HG02610 (cell line): ENCODE measurements around the gene RBAK.
A peak's percentile ranks its signal among the peaks of the same experiment; 100 is the strongest.
"Not testable (repeated sequence)": the region's sequence is repeated elsewhere in the genome, so short reads cannot be mapped to it uniquely, and the experiment has no call there.

Experiments
- ATAC-seq: cut with Tn5 transposase; IDR thresholded peaks from one replicate; pipeline ENCODE4 v1.9.1; 2021; ENCODE audit warnings: mild to moderate bottlenecking, moderate library complexity; ENCODE audit not compliant: unreplicated experiment

Gene RBAK

GRCh38 chr7:5045558-5046396, at the start of gene RBAK:
RBAK (plus strand) TSS chr7:5045860; CDS start chr7:5048077, 2,217 bp downstream.
- peak; percentile 99 for ATAC-seq

- no peak for ATAC-seq
These were observed 48.9 kb upstream of the RBAK start for GRCh38 chr7:4996696-4997222.

DNA sequence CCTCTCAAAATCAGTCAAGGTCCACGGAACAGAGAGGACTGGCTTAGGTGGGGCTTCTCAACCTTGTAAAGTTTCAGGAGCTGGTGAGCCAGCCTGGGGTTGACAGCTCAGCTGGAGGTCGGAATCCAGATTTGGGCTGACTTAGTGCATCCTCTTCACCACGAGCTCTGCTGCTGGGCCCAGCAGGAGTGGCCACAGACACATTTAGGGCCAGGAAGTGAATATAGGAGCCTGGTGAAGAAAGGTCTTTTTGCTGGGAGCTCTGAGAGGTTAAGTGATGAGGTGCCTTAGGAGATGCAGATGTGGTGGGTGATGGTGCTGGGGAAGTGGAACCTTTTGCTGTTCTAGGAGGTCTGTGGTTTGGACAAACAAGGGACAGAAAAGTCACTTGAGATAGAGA, 47.4 kb upstream of the RBAK start:
- no peak for ATAC-seq

DNA sequence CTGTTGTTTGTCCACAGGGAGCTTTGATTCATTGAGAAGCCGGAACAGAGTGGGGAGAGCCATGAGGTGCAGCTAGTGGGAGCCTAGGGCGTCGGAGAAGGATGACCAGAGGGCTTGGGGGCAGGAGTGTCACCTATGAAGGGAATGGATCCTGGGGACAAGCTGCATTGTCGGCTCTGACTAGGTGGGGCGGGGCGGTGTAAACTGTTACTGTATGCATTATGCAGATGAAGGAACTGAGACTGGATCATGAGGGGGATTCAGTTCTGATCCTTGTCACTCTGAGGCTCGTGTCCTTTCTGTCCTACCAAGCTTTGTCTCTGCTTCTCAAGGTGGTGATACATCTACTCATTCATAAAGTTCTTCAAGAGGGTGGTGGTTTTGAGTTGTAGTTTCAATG, 46.8 kb upstream of the RBAK start:
- ATAC-seq = no peak

DNA sequence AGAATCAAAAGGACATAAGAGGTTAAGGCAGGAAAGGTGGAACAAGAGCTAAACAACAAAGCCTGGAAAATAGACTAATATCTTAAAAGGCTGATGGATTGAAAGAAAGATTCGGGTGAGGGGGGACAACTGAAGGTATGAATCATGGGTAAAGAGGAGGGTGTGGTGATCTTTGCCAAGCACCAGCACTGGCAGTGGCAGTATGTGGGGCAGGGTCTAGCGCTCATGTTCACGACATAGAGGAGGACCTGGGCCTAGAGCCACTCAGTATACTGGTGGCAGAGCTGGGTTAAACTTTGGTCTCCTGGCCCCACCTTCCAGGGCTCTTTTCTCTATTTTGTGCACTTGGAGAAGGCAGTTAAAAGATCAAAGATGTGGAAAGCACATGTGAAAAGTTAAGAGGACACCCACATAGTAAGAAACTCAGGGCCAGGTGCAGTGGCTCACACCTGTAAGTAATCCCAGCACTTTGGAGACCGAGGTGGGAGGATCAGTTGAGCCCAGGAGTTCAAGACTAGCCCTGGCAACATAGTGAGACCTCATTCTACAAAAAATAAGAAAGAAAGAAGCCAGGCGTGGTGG, 46.2 kb upstream of the RBAK start:
- ATAC-seq = no peak

DNA sequence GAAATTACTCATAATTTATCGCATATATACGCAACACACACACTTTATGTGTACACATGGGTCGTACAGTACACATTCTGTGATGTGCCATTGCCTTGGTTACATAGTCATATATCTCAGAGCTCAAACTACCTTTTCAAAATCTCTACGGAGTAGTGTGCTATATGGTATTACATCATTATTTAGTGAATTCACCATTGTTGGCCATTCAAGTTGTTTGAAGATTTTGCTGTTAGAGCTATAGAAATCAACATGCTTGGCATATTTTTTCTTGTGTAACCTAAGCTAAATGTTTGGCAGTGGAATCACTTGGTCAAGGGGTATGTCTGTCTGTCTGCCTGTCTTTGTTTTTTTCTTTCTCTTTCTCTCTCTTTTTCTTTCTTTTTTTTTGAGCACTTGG, 44.7 kb upstream of the RBAK start:
- ATAC-seq = no peak

DNA sequence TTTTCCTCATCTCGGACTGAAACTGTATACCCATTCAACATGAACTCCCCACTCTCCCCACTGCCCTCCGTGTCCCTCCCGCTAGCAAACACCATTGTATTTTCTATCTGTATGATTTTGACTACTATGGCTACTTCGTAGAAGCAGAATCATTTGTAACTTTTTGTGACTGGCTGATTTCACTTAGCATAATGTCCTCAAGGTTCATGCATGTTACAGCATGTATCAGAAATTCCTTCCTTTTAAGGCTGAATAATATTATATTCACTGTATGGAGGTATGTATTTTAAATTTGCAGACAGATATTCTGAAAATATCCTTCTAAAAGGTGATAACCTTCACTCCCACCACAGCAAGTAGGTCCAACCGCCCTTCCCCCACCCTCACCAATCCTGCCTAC, 43.7 kb upstream of the RBAK start:
- no peak for ATAC-seq

DNA sequence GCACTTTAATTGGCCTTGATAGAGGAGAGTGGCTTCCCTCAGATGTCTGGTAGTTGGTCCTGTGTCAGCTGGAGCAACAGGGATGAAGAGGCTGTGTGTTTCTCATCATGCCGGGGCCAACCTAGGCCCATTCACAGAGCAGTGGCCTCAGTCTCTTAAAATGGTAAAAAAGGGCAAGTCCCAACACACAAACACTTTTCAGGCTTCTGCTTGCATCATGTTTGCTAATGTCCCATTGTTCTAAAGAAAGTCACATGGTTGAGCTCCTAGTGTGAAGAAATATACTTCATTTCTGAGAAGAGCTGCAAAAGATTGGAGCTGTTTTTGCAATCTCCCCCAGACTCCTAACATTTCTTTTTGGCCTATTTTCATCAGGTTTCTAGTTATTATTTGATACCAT, 40.6 kb upstream of the RBAK start:
- ATAC-seq = no peak

GRCh38 chr7:5012985-5013384, 32.7 kb upstream of the RBAK start:
- ATAC-seq = no peak

- ATAC-seq = not testable (repeated sequence)
These were observed 29.7 kb upstream of the RBAK start for GRCh38 chr7:5015936-5016335.

DNA sequence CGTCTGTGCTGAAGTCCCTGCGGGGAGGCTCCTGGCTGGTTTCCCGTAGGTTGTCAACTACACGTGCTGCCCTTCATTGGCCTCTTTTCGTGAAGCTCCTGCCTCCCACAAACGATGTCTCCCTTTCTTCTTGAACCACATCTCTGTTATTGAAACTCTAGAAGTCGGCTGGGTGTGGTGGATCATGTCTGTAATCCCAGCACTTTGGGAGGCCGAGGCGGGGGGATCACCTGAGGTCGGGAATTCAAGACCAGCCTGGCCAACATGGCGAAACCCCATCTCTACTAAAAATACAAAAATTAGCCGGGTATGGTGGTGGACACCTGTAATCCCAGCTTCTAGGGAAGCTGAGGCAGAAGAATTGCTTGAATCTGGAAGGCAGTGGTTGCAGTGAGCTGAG, 28.0 kb upstream of the RBAK start:
- ATAC-seq = not testable (repeated sequence)

GRCh38 chr7:5020098-5020497, 25.6 kb upstream of the RBAK start:
- ATAC-seq = no peak

DNA sequence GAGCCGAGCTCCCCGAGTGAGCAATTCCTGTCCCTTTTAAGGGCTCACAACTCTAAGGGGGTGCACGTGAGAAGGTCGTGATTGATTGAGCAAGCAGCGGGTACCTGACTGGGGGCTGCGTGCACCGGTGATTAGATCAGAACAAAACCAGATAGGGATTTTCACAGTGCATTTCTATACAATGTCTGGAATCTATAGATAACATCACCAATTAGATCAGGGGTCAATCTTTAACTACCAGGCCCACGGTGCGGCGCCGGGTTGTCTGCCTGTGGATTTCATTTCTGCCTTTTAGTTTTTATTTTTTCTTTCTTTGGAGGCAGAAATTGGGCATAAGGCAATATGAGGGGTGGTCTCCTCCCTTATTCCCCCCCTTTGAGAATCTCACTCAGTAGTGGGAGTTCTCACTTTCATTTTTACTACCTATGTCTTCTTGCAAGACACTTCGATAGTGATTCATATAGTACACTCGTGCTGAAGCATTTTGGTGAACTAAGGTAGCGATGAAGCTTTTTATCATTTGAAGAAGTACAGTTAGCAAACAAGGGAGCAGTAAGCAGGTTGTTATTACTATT, 24.6 kb upstream of the RBAK start:
- not testable (repeated sequence) for ATAC-seq

DNA sequence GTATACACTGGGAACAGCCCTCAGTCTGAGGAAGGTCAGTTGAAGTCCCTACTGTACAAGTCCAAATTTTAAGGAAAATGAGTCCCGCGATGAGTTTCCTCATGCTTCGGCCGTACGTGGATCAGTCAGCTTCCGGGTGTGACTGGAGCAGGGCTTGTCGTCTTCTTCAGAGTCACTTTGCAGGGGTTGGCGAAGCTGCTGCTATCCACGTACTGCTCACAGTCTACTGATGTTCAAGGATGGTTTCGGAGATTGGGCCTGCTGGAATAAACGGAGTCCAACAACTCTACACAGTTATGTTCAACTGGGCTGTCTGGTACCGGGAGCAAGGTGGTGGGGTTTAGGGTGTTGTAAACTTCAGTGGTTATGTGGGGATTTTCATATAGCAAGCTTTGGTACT, 22.0 kb upstream of the RBAK start:
- not testable (repeated sequence) for ATAC-seq

- not testable (repeated sequence) for ATAC-seq
These were observed 17.8 kb upstream of the RBAK start for GRCh38 chr7:5027796-5028410.

DNA sequence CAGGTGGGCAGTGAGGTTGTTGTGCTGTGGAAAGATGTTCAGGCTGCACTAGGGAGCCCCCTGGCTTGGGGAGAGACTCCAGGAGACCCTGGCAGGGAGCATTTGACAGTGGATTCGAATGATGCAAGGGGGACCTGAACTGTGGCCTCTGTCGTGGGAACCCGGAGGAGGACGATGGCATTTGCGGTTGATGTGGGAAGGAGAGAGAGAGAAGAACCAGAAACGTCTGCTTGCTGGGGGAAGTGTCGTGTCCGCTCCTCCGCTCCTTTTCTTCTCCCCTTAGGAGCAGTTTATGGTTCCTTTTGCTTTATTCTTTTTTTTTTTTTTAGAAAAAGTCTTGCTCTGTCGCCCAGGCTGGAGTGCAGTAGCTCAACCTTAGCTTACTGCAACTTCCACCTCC, 12.5 kb upstream of the RBAK start:
- ATAC-seq = not testable (repeated sequence)

DNA sequence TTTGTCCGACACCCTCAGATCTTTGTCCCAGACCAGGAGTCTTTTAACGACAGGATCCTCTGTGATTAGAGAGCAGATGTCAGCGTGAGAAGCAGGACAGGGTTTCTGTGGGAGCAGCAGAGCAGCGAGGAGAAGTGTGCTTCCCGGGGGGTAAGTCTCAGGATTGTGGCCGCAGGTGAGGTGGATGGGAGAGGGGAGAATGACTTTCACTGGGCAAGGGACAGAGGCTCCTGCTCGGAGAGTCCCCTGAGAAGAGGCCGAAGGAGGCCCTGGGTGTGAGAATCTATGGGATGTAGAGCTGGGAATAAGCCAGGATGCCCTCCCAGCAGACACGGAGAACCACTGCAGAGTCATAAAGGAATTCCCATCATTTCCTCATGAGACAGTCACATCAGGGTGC, 10.4 kb upstream of the RBAK start:
- ATAC-seq = no peak

DNA sequence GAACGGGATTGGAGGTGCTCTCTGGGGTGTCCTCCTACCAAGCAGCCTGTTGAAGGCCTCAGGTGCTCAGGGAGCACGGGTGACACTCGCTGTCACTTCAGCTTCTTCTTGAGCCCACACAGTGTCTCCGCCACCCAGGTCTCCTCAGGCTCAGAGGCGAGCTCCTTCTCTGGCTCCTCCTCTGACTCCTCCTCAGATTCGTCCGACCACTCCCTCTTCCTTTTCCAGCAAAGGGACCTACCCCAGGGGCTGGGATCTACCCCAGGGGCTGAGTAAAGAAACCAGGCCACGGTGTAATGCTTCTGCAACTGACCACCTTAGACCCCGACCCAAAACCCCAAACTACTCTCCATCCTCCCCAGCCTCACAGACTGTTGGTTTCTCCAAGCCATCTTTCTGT, 9.2 kb upstream of the RBAK start:
- no peak for ATAC-seq

GRCh38 chr7:5041047-5041446, 4.6 kb upstream of the RBAK start:
- no peak for ATAC-seq

DNA sequence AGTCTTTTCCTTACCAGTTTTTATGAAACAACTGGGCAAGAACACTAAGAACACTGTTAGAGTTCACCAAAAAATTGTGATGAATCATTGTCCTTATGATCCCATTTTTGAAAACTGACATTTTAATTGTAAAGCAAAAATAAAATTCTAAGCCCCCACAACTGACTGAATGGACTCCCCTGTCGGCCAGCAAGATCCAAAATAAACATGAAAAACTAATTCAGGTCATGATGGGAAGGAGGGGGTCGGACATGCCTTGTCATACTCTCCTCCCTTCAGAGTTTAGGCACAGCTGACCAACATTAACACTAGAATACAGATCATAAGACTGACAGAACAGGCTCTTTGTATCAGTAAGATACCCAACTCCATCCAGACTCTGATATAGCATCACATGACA, 2.0 kb upstream of the RBAK start:
- ATAC-seq = no peak

- ATAC-seq = not testable (repeated sequence)
These were observed 705 bp downstream of the RBAK start for GRCh38 chr7:5046397-5046732.

DNA sequence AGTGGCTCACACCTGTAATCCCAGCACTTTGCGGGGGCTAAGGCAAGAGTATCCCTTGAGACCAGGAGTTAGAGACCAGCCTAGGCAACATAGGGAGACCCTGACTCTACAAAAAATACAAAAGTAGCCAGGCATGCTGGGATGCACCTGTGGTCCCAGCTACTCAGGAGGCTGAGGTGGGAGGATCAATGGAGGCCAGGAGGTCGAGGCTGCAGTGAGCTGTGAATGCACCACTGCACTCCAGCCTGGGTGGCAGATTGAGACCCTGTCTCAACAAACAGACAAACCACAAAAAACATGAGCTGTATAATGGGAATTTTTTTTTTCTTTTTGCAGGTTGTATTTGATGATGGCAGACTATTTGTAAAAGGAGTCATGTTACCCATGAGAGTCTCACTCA, 1.5 kb downstream of the RBAK start:
- ATAC-seq = not testable (repeated sequence)
